Ecto neural progenitor cell (in vitro differentiated cells): Measurements from ENCODE around the gene RPTOR.

Experiments
- DNase-seq: peaks from one replicate; pipeline ENCODE4 v3.0.0-alpha.2; 2018; ENCODE audit warnings: low spot score

RPTOR gene

GRCh38 chr17:80962356-80963329 is 418.0 kb downstream of the RPTOR start:
- DNase-seq, result no peak

GRCh38 chr17:80963812-80964543 is 419.3 kb downstream of the RPTOR start:
- no peak for DNase-seq

GRCh38 chr17:80964544-80964856 is 419.9 kb downstream of the RPTOR start:
- no peak for DNase-seq

GRCh38 chr17:80964859-80965580 is 420.4 kb downstream of the RPTOR start:
- DNase-seq, result no peak

- no peak for DNase-seq
Observed at GRCh38 chr17:80965606-80966005, 421.0 kb downstream of the RPTOR start.

- DNase-seq, result no peak
Observed at GRCh38 chr17:80967404-80967872, 422.8 kb downstream of the RPTOR start.

- DNase-seq, result no peak
Observed at GRCh38 chr17:80968602-80969029, 424.0 kb downstream of the RPTOR start.

- no peak for DNase-seq
Observed at GRCh38 chr17:80969030-80969673, 424.5 kb downstream of the RPTOR start.

- no peak for DNase-seq
Observed at GRCh38 chr17:80969674-80970043, 425.0 kb downstream of the RPTOR start.

- DNase-seq, result peak; percentile 72
Observed at GRCh38 chr17:80970044-80970761, 425.6 kb downstream of the RPTOR start.

GRCh38 chr17:80970762-80971703 is 426.4 kb downstream of the RPTOR start:
- DNase-seq, result no peak

GRCh38 chr17:80971704-80972304 is 427.2 kb downstream of the RPTOR start:
- DNase-seq, result no peak

- DNase-seq, result no peak
Observed at GRCh38 chr17:80976701-80977100, 432.1 kb downstream of the RPTOR start.

- DNase-seq, result no peak
Observed at GRCh38 chr17:80977172-80977571, 432.5 kb downstream of the RPTOR start.

GRCh38 chr17:80978499-80979497 is 434.2 kb downstream of the RPTOR start:
- DNase-seq, result no peak

- no peak for DNase-seq
Observed at GRCh38 chr17:80979547-80980378, 435.1 kb downstream of the RPTOR start.

GRCh38 chr17:80980397-80981061 is 435.9 kb downstream of the RPTOR start:
- DNase-seq, result no peak
